Measurements from ENCODE around the gene SLIT1.

DNA sequence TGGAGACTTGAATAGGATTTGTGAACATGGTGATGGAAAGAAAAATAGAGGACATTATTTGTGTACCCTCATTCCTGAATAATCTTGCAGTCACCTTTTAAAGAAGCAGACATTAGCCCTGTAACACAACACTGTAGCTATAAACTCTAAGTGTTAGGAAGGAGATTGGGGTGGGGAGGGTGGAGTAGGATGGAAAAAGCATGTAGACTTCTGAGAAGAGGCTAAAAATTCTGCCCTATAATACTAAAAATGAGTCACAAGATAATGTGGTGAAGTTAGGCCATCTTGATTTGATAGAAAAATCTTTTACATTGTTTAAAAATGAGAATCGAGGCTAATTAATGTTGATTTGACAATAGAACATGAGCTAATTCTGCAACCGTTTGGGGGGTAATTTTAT is 224.9 kb downstream of the SLIT1 start:
- no peak for TF ChIP-seq TEAD4 (IDR thresholded peaks at IDR 0.05)
- no peak for TF ChIP-seq NFIC (IDR thresholded peaks at IDR 0.05)
- TF ChIP-seq YY1 (IDR thresholded peaks at IDR 0.05; ENCODE audit: low read depth): no peak
